AG09309 (cell line): ENCODE measurements around the gene TPP2.

ENCODE experiments used
- DNase-seq: peaks from one replicate; pipeline ENCODE4 v3.0.0-alpha.2; 2010; ENCODE audit warnings: low read depth
- H3K4me3 ChIP-seq: 2 replicates; pipeline ENCODE4 v1.5.1; 2011; ENCODE audit warnings: mild to moderate bottlenecking, low read depth, low read length, moderate library complexity; ENCODE audit not compliant: control insufficient read depth
- TF ChIP-seq, protein P1 (sequence below): IDR thresholded peaks from 2 replicates; pipeline ENCODE4 v1.5.1; 2011; ENCODE audit warnings: mild to moderate bottlenecking, low read depth, low read length, inconsistent platforms; ENCODE audit not compliant: insufficient read depth, control insufficient read depth; ENCODE audit errors: missing control alignments

TPP2 gene

GRCh38 chr13:102694937-102695336, 98.2 kb downstream of the TPP2 start, which contains the start of gene METTL21C:
Gene METTL21C, minus strand, starts transcription at chr13:102695044. Its CDS starts 546 bp downstream, at chr13:102694498.
- no peak for DNase-seq
- no peak within 1 kb of the TSS for H3K4me3 ChIP-seq
- TF ChIP-seq, protein P1, sequence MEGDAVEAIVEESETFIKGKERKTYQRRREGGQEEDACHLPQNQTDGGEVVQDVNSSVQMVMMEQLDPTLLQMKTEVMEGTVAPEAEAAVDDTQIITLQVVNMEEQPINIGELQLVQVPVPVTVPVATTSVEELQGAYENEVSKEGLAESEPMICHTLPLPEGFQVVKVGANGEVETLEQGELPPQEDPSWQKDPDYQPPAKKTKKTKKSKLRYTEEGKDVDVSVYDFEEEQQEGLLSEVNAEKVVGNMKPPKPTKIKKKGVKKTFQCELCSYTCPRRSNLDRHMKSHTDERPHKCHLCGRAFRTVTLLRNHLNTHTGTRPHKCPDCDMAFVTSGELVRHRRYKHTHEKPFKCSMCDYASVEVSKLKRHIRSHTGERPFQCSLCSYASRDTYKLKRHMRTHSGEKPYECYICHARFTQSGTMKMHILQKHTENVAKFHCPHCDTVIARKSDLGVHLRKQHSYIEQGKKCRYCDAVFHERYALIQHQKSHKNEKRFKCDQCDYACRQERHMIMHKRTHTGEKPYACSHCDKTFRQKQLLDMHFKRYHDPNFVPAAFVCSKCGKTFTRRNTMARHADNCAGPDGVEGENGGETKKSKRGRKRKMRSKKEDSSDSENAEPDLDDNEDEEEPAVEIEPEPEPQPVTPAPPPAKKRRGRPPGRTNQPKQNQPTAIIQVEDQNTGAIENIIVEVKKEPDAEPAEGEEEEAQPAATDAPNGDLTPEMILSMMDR, result no peak

DNA sequence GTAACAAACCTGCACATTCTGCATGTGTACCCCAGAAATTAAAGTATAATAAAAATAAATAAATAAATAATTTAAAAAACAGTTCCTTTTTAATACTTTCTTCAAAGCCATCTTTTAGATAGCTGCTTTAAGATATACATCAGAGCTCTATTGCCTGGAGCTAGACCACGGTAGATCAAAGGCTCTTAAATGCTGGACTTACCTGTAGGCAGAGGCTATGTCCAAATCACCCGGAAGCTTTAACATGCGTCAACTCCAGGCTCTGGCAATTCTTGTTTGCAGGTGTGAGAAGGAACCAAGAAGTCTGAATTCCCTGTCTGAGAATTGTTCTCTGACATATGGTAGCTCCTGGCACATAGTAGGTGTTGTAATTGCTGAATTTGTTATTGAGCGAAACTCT, 99.7 kb downstream of the TPP2 start:
- no peak for DNase-seq
- TF ChIP-seq, protein P1, result no peak
- H3K4me3 ChIP-seq, result no peak overlapping the region

- H3K4me3 ChIP-seq, result no peak overlapping the region
- TF ChIP-seq, protein P1, result no peak
- DNase-seq, result no peak
These were observed 100.5 kb downstream of the TPP2 start for GRCh38 chr13:102697264-102697663.

GRCh38 chr13:102697929-102698648, 101.3 kb downstream of the TPP2 start:
- no peak for DNase-seq
- TF ChIP-seq, protein P1, result no peak
- no peak overlapping the region for H3K4me3 ChIP-seq

DNA sequence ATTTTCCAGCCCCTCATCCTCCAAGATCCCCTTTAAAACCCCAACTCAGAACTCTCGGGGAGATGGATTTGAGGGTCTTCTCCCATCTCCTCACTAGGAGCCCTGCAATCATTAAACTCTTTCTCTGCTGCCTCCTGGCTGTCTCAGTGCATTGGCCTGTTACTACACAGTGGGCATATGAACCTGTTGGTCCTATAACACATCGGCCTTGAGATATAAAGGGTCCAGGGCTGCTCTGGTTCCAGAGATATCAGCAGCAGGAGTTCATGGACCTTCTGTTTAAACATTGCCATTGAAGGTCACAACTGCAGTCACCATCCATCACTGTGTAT, 101.8 kb downstream of the TPP2 start:
- TF ChIP-seq, protein P1, result no peak

DNA sequence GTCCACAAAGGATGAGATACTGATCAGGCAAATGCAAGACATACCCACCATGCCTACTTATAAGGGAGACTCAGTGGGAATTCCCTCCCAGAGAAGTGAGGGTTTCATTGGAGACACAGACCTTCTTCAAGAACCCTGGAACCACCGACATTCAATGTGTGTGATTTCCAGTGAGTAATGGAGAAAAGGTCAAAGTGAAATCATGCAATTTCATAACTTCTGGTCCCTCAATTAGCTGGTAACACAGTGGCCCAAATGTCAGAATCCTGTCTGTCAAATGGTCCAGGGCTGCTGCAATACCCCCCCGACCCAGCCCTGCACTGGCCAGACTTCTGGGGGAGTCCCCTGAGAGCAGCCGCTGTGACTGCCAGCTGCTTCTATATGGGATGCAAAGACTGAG, 102.7 kb downstream of the TPP2 start:
- H3K4me3 ChIP-seq, result no peak overlapping the region
- TF ChIP-seq, protein P1, result no peak
- no peak for DNase-seq

More for the DNA sequence above, 101.8 kb downstream of the TPP2 start:
- no peak overlapping the region for H3K4me3 ChIP-seq
- DNase-seq, result no peak
